Measurements from ENCODE around the gene RPS8. TPM values are rescaled to one million over a fixed set of nuclear protein-coding genes. Genes with fewer than 3 reads are reported as not detected.
A peak's percentile ranks its signal among the peaks of the same experiment; 100 is the strongest.
"Not testable (repeated sequence)": the region's sequence is repeated elsewhere in the genome, so short reads cannot be mapped to it uniquely, and the experiment has no call there.

RPS8 gene
- total RNA-seq, 2 donors from 2014 or later = 1,019 to 1,075 TPM

- Histone ChIP-seq H3K27ac (no peak overlapping the region), H3K27me3 (replicated peaks; ENCODE audit: insufficient read depth) (no peaks in the 10 kb centered on the region), H3K4me3 (no peak overlapping the region), H3K36me3 (no peaks in the 10 kb centered on the region), H3K4me1 (ENCODE audit: control insufficient read depth in 1 of 2, low read depth in 2 of 2) (no peaks in the 10 kb centered on the region), H3K9me3 (no peaks in the 10 kb centered on the region)
- no peak for ATAC-seq (ENCODE audit: insufficient number of reproducible peaks, low FRiP score, low read depth)
- TF ChIP-seq, protein P1, sequence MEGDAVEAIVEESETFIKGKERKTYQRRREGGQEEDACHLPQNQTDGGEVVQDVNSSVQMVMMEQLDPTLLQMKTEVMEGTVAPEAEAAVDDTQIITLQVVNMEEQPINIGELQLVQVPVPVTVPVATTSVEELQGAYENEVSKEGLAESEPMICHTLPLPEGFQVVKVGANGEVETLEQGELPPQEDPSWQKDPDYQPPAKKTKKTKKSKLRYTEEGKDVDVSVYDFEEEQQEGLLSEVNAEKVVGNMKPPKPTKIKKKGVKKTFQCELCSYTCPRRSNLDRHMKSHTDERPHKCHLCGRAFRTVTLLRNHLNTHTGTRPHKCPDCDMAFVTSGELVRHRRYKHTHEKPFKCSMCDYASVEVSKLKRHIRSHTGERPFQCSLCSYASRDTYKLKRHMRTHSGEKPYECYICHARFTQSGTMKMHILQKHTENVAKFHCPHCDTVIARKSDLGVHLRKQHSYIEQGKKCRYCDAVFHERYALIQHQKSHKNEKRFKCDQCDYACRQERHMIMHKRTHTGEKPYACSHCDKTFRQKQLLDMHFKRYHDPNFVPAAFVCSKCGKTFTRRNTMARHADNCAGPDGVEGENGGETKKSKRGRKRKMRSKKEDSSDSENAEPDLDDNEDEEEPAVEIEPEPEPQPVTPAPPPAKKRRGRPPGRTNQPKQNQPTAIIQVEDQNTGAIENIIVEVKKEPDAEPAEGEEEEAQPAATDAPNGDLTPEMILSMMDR (IDR thresholded peaks at IDR 0.05) = no peak
- DNase-seq (ENCODE audit: low spot score) = no peak
Observed at GRCh38 chr1:44759077-44759476, 16.3 kb upstream of the RPS8 start.

GRCh38 chr1:44760876-44761275 lies 14.5 kb upstream of the RPS8 start:
- TF ChIP-seq, protein P1 (IDR thresholded peaks at IDR 0.05) = no peak
- Histone ChIP-seq H3K36me3 (no peaks in the 10 kb centered on the region), H3K27me3 (replicated peaks; ENCODE audit: insufficient read depth) (no peaks in the 10 kb centered on the region), H3K9me3 (no peaks in the 10 kb centered on the region), H3K4me3 (no peak overlapping the region), H3K4me1 (ENCODE audit: control insufficient read depth in 1 of 2, low read depth in 2 of 2) (no peaks in the 10 kb centered on the region), H3K27ac (no peak overlapping the region)
- ATAC-seq (ENCODE audit: insufficient number of reproducible peaks, low FRiP score, low read depth) (no peak), DNase-seq (ENCODE audit: low spot score) (no peak)

- H3K4me1 ChIP-seq (ENCODE audit: control insufficient read depth in 1 of 2, low read depth in 2 of 2); H3K4me3 ChIP-seq; H3K9me3 ChIP-seq; H3K27me3 ChIP-seq (replicated peaks; ENCODE audit: insufficient read depth); DNase-seq (ENCODE audit: low spot score); H3K36me3 ChIP-seq; H3K27ac ChIP-seq; ATAC-seq (ENCODE audit: insufficient number of reproducible peaks, low FRiP score, low read depth): not testable (repeated sequence)
Observed at GRCh38 chr1:44766421-44766820, 8.9 kb upstream of the RPS8 start.

DNA sequence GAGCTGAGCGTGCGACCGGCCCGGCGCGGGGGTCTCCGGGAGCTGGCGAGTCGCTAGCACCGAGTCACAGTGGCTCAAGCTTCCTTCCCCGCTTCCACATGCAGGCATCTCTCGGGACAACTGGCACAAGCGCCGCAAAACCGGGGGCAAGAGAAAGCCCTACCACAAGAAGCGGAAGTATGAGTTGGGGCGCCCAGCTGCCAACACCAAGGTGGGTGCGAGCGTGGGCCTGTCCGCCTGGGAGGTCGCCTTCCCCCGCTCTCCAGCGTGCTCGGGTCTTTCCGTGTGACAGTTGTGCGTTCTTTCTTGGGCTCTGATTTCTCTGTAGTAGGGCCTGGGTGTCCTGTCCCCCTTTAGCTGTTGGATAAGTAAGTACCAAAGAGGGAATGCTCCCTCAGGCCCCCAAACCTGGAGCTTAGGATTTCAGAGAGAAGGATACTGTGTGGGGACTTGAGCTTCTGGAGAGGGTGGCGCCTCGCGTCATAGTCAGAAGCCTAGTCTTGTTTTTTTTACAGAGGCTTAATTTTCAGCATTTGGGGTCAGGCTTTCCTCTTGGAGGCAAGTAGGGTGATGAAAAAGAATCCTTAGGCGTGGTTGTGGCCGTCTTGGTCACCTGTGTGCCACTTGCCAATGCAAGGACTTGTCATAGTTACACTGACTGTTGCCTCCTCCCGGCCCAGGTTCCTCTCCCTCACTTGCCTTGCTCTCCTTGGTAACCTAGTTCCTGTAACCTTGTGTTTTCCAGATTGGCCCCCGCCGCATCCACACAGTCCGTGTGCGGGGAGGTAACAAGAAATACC lies 790 bp downstream of the RPS8 start:
- TF ChIP-seq, protein P1 (IDR thresholded peaks at IDR 0.05) = no peak
- Histone ChIP-seq H3K27me3 (replicated peaks; ENCODE audit: insufficient read depth) (no peaks in the 10 kb centered on the region), H3K27ac (peak overlapping the region; percentile 97 to 98), H3K9me3 (no peaks in the 10 kb centered on the region), H3K4me3 (peak overlapping the region; percentile 98), H3K4me1 (ENCODE audit: control insufficient read depth in 1 of 2, low read depth in 2 of 2) (peaks cover 9 to 30% of the 10 kb centered on the region in 2 donors), H3K36me3 (peaks cover 23% of the 10 kb centered on the region)
- DNase-seq (ENCODE audit: low spot score) (no peak), ATAC-seq (ENCODE audit: insufficient number of reproducible peaks, low FRiP score, low read depth) (no peak)

DNA sequence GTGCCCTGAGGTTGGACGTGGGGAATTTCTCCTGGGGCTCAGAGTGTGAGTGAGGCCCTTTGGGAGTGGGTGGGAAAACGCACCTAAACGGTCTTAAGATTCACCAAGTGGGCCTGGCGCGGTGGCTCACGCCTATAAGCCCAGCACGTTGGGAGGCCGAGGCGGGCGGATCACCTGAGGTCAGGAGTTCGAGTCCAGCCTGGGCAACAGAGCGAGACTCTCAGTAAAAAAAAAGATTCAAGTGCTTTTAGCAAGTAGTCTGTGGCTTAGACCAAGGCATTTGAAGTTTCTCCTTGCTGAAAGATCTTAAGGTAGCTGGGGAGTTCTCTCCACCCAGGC lies 1.4 kb downstream of the RPS8 start:
- TF ChIP-seq, protein P1 (IDR thresholded peaks at IDR 0.05) = no peak
- peak overlapping the region; percentile 98 for H3K4me3 ChIP-seq
- peaks cover 23% of the 10 kb centered on the region for H3K36me3 ChIP-seq
- ATAC-seq (ENCODE audit: insufficient number of reproducible peaks, low FRiP score, low read depth) (no peak), DNase-seq (ENCODE audit: low spot score) (no peak)
- H3K27me3 ChIP-seq (replicated peaks; ENCODE audit: insufficient read depth) = no peaks in the 10 kb centered on the region
- peak overlapping the region; percentile 97 to 98 for H3K27ac ChIP-seq
- H3K9me3 ChIP-seq = no peaks in the 10 kb centered on the region
- peaks cover 9 to 30% of the 10 kb centered on the region in 2 donors for H3K4me1 ChIP-seq (ENCODE audit: control insufficient read depth in 1 of 2, low read depth in 2 of 2)

DNA sequence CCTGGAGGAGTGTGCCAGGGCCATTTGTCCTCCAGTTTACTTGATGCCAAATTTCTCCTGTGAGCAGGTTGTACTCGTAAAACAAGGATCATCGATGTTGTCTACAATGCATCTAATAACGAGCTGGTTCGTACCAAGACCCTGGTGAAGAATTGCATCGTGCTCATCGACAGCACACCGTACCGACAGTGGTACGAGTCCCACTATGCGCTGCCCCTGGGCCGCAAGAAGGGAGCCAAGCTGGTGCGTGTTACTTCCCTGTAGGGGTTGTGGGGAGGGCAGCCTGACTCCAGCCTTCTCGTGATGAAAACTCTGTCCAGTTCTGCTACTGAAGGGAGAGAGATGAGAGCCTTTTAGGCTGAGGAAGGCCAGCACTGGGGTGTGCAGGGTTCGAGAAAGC lies 2.2 kb downstream of the RPS8 start:
- peaks cover 9 to 30% of the 10 kb centered on the region in 2 donors for H3K4me1 ChIP-seq (ENCODE audit: control insufficient read depth in 1 of 2, low read depth in 2 of 2)
- ATAC-seq (ENCODE audit: insufficient number of reproducible peaks, low FRiP score, low read depth) (no peak), DNase-seq (ENCODE audit: low spot score) (no peak)
- H3K9me3 ChIP-seq = no peaks in the 10 kb centered on the region
- TF ChIP-seq, protein P1 (IDR thresholded peaks at IDR 0.05) = no peak
- H3K27me3 ChIP-seq (replicated peaks; ENCODE audit: insufficient read depth) = no peaks in the 10 kb centered on the region
- H3K4me3 ChIP-seq = no peak overlapping the region
- no peak overlapping the region for H3K27ac ChIP-seq
- H3K36me3 ChIP-seq = peaks cover 23% of the 10 kb centered on the region
